HS-27A (cell line): Measurements from ENCODE around the gene DOCK9.
"Not testable (repeated sequence)": the region's sequence is repeated elsewhere in the genome, so short reads cannot be mapped to it uniquely, and the experiment has no call there.

Source experiments
- DNase-seq: peaks from one replicate; pipeline ENCODE4 v3.0.0-alpha.2; 2012; ENCODE audit warnings: low read depth, missing footprints

DOCK9 gene

GRCh38 chr13:98824376-98825160 is 153.3 kb downstream of the DOCK9 start:
- DNase-seq: no peak

- no peak for DNase-seq
Measured at GRCh38 chr13:98823442-98823841, 154.4 kb downstream of the DOCK9 start.

GRCh38 chr13:98822225-98822606 is 155.6 kb downstream of the DOCK9 start:
- no peak for DNase-seq

- DNase-seq: no peak
Measured at GRCh38 chr13:98821372-98822224, 156.3 kb downstream of the DOCK9 start.

- DNase-seq: no peak
Measured at GRCh38 chr13:98820744-98821371, 157.0 kb downstream of the DOCK9 start.

GRCh38 chr13:98820300-98820699 is 157.6 kb downstream of the DOCK9 start:
- DNase-seq: no peak

- no peak for DNase-seq
Measured at GRCh38 chr13:98819382-98820010, 158.4 kb downstream of the DOCK9 start.

GRCh38 chr13:98816406-98816805 is 161.5 kb downstream of the DOCK9 start:
- DNase-seq: no peak

GRCh38 chr13:98813993-98814392 is 163.9 kb downstream of the DOCK9 start:
- no peak for DNase-seq

GRCh38 chr13:98812186-98812790 is 165.6 kb downstream of the DOCK9 start:
- DNase-seq: not testable (repeated sequence)

GRCh38 chr13:98810746-98811145 is 167.1 kb downstream of the DOCK9 start:
- no peak for DNase-seq

- DNase-seq: no peak
Measured at GRCh38 chr13:98809345-98809777, 168.5 kb downstream of the DOCK9 start.

- DNase-seq: no peak
Measured at GRCh38 chr13:98807774-98808173, 170.1 kb downstream of the DOCK9 start.

- DNase-seq: no peak
Measured at GRCh38 chr13:98804336-98804855, 173.5 kb downstream of the DOCK9 start.

- no peak for DNase-seq
Measured at GRCh38 chr13:98803921-98804320, 173.9 kb downstream of the DOCK9 start.

GRCh38 chr13:98803111-98803561 is 174.7 kb downstream of the DOCK9 start:
- DNase-seq: no peak

- DNase-seq: no peak
Measured at GRCh38 chr13:98802559-98802958, 175.3 kb downstream of the DOCK9 start.

- DNase-seq: no peak
Measured at GRCh38 chr13:98801626-98802418, 176.0 kb downstream of the DOCK9 start.

- DNase-seq: no peak
Measured at GRCh38 chr13:98800078-98800477, 177.8 kb downstream of the DOCK9 start.

GRCh38 chr13:98798849-98799645 is 178.8 kb downstream of the DOCK9 start:
- no peak for DNase-seq
